Peyer's patch (tissue), 4 donors: ENCODE results near the gene JUP. TPM values are rescaled to one million over a fixed set of nuclear protein-coding genes. Genes with fewer than 3 reads are reported as not detected.

ENCODE experiments used
- DNase-seq, 3 donors: peaks; one replicate each; pipeline ENCODE4 v3.0.0-alpha.2; 2017 to 2019
- H3K27ac ChIP-seq, 4 donors: fragments of 200-600 bp; sonication (generic); one replicate each; pipeline ENCODE4 v1.5.1; 2016 to 2019
- H3K27me3 ChIP-seq, 2 donors: fragments of 200-600 bp; sonication (generic); one replicate each; pipeline ENCODE4 v1.5.1; 2019
- H3K36me3 ChIP-seq, 3 donors: fragments of 200-600 bp; sonication (generic); one replicate each; pipeline ENCODE4 v1.5.1; 2016 to 2019
- H3K4me1 ChIP-seq, 4 donors: fragments of 200-600 bp; sonication (generic); one replicate each; pipeline ENCODE4 v1.5.1; 2016 to 2019
- H3K4me3 ChIP-seq, 4 donors: fragments of 200-600 bp; sonication (generic); 1 replicate in 3 of 4; 2 replicates in 1 of 4; pipeline ENCODE4 v1.5.1; 2016 to 2019; ENCODE audit warnings: mild to moderate bottlenecking in 1 of 4
- H3K9me3 ChIP-seq, 4 donors: fragments of 200-600 bp; sonication (generic); one replicate each; pipeline ENCODE4 v1.5.1; 2016 to 2019; ENCODE audit warnings: mild to moderate bottlenecking in 1 of 4
- CTCF ChIP-seq, 6 experiments: fragments of 450-650 bp in 4 of 6; fragments of 200-600 bp in 2 of 6; sonication (generic) in 1 of 6; IDR thresholded peaks; one replicate each; pipeline ENCODE4 v1.5.1; 2017 to 2019; ENCODE audit warnings: antibody characterized with exemption in 6 of 6, mild to moderate bottlenecking in 3 of 6, moderate library complexity in 1 of 6
- POLR2A ChIP-seq, 2 donors: fragments of 450-650 bp; IDR thresholded peaks; one replicate each; pipeline ENCODE4 v1.5.1; 2017; ENCODE audit warnings: antibody characterized with exemption in 2 of 2, mild to moderate bottlenecking in 2 of 2, moderate library complexity in 2 of 2
- total RNA-seq, 4 donors: library from RNA; depleted of rRNA; stranded (reverse); fragments of >200 nt; gene quantifications; one replicate each; pipeline ENCODE4 v1.1.0, GENCODE V29; 2016

Gene JUP
- total RNA-seq, 4 donors from 2014 or later = 229 to 585 (median 505) TPM

GRCh38 chr17:41718287-41718645 is 68.2 kb downstream of the JUP start:
- no peak overlapping the region for H3K27ac ChIP-seq

GRCh38 chr17:41717408-41718286 is 68.9 kb downstream of the JUP start:
- no peak overlapping the region for H3K4me3 ChIP-seq
- no peaks in the 10 kb centered on the region for H3K27me3 ChIP-seq
- no peaks in the 10 kb centered on the region for H3K36me3 ChIP-seq
- DNase-seq = no peak
- no peaks in the 10 kb centered on the region for H3K9me3 ChIP-seq
- TF ChIP-seq CTCF (IDR thresholded peaks at IDR 0.05) = no peak
- no peak for TF ChIP-seq POLR2A (IDR thresholded peaks at IDR 0.05)
- H3K4me1 ChIP-seq = no peaks in the 10 kb centered on the region
- H3K27ac ChIP-seq = no peak overlapping the region

More at GRCh38 chr17:41718287-41718645, 68.2 kb downstream of the JUP start:
- Histone ChIP-seq H3K27me3 (no peaks in the 10 kb centered on the region), H3K9me3 (no peaks in the 10 kb centered on the region), H3K4me3 (no peak overlapping the region), H3K4me1 (no peaks in the 10 kb centered on the region), H3K36me3 (no peaks in the 10 kb centered on the region)
- DNase-seq = no peak
- TF ChIP-seq POLR2A (IDR thresholded peaks at IDR 0.05) (no peak), CTCF (IDR thresholded peaks at IDR 0.05) (no peak)

GRCh38 chr17:41711669-41712400 is 74.7 kb downstream of the JUP start, which contains the start of gene GAST:
TSS of gene GAST (plus strand) at chr17:41712331. CDS start at chr17:41715437, 3,106 bp downstream.
- TF ChIP-seq POLR2A (IDR thresholded peaks at IDR 0.05) (no peak), CTCF (IDR thresholded peaks at IDR 0.05) (no peak)
- H3K4me1 ChIP-seq = no peaks in the 10 kb centered on the region
- H3K9me3 ChIP-seq = no peaks in the 10 kb centered on the region
- no peak for DNase-seq
- H3K36me3 ChIP-seq = no peaks in the 10 kb centered on the region
- H3K27ac ChIP-seq = no peak within 1 kb of the TSS
- H3K4me3 ChIP-seq = no peak within 1 kb of the TSS
- H3K27me3 ChIP-seq = no peaks in the 10 kb centered on the region

- DNase-seq = no peak
- TF ChIP-seq POLR2A (IDR thresholded peaks at IDR 0.05) (no peak), CTCF (IDR thresholded peaks at IDR 0.05) (no peak)
- no peaks in the 10 kb centered on the region for H3K4me1 ChIP-seq
- no peaks in the 10 kb centered on the region for H3K9me3 ChIP-seq
- H3K36me3 ChIP-seq = no peaks in the 10 kb centered on the region
- no peak overlapping the region for H3K4me3 ChIP-seq
- no peak overlapping the region for H3K27ac ChIP-seq
- no peaks in the 10 kb centered on the region for H3K27me3 ChIP-seq
These were observed 75.9 kb downstream of the JUP start for GRCh38 chr17:41710472-41711090.

GRCh38 chr17:41707803-41708669 is 78.5 kb downstream of the JUP start:
- Histone ChIP-seq H3K36me3 (no peaks in the 10 kb centered on the region), H3K27ac (no peak overlapping the region), H3K4me3 (no peak overlapping the region), H3K4me1 (no peaks in the 10 kb centered on the region), H3K27me3 (no peaks in the 10 kb centered on the region), H3K9me3 (no peaks in the 10 kb centered on the region)
- TF ChIP-seq POLR2A (IDR thresholded peaks at IDR 0.05) (no peak), CTCF (IDR thresholded peaks at IDR 0.05) (no peak)
- no peak for DNase-seq
